Spleen (tissue), 11 donors: ENCODE data around the gene SMARCA2. TPM values are rescaled to one million over a fixed set of nuclear protein-coding genes. Genes with fewer than 3 reads are reported as not detected.

ENCODE experiments used
- DNase-seq: peaks from one replicate; pipeline ENCODE4 v3.0.0-alpha.2; 2020
- H3K27ac ChIP-seq, 8 donors: fragments of 200-600 bp; sonication (generic) in 7 of 8; 1 replicate in 4 of 8; 2 replicates in 4 of 8; pipeline versions ENCODE4 v1.5.0 to v1.8.0; 2016 to 2021; ENCODE audit warnings: inconsistent platforms in 4 of 8, mild to moderate bottlenecking in 4 of 8, moderate library complexity in 1 of 8
- H3K27me3 ChIP-seq, 7 donors: fragments of 200-600 bp; sonication (generic) in 6 of 7; replicated peaks in 1 of 7; 1 replicate in 4 of 7; 2 replicates in 3 of 7; pipeline versions ENCODE4 v1.5.0 to v1.8.0; 2016 to 2021; ENCODE audit warnings: inconsistent platforms in 3 of 7, mild to moderate bottlenecking in 1 of 7
- H3K36me3 ChIP-seq, 6 donors: fragments of 200-600 bp; sonication (generic) in 5 of 6; 1 replicate in 4 of 6; 2 replicates in 2 of 6; pipeline versions ENCODE4 v1.5.0 to v1.8.0; 2016 to 2021; ENCODE audit warnings: inconsistent platforms in 2 of 6
- H3K4me1 ChIP-seq, 6 donors: fragments of 200-600 bp; sonication (generic) in 5 of 6; 1 replicate in 3 of 6; 2 replicates in 3 of 6; pipeline versions ENCODE4 v1.5.0 to v1.8.0; 2016 to 2021; ENCODE audit warnings: inconsistent platforms in 3 of 6
- H3K4me3 ChIP-seq, 8 donors: fragments of 200-600 bp; sonication (generic) in 7 of 8; 1 replicate in 4 of 8; 2 replicates in 4 of 8; pipeline versions ENCODE4 v1.5.0 to v1.8.0; 2016 to 2021; ENCODE audit warnings: inconsistent platforms in 4 of 8, mild to moderate bottlenecking in 4 of 8, moderate library complexity in 2 of 8
- H3K9me3 ChIP-seq, 8 donors: fragments of 200-600 bp; sonication (generic) in 7 of 8; 1 replicate in 4 of 8; 2 replicates in 4 of 8; pipeline versions ENCODE4 v1.5.0 to v1.8.0; 2016 to 2021; ENCODE audit warnings: inconsistent platforms in 4 of 8
- CTCF ChIP-seq, 11 experiments: fragments of 200-600 bp in 7 of 11; fragments of 450-650 bp in 4 of 11; sonication (generic) in 4 of 11; IDR thresholded peaks in 8 of 11; conservative IDR thresholded peaks in 3 of 11; 1 replicate in 7 of 11; 2 replicates in 4 of 11; pipeline versions ENCODE4 v1.4.0 to v1.8.0; 2016 to 2021; ENCODE audit warnings: antibody characterized with exemption in 11 of 11, inconsistent platforms in 4 of 11, mild to moderate bottlenecking in 1 of 11
- POLR2A ChIP-seq, 3 donors: fragments of 450-650 bp; IDR thresholded peaks; one replicate each; pipeline ENCODE4 v1.5.1; 2017; ENCODE audit warnings: antibody characterized with exemption in 3 of 3, mild to moderate bottlenecking in 1 of 3
- POLR2AphosphoS5 ChIP-seq, 3 donors: sonication (generic); formaldehyde crosslinking; IDR thresholded peaks; one replicate each; pipeline ENCODE4 v1.5.1; 2017; ENCODE audit warnings: antibody characterized with exemption in 3 of 3
- WGBS, 5 donors: extraction: QIAGEN DNeasy Blood & Tissue Kit in 3 of 5; methylation state at CpG; one replicate each; pipeline versions ENCODE4 v1.1.5 to v1.1.7; 2013 to 2018; 5-methylcytosine and 5-hydroxymethylcytosine counted together
- intact Hi-C: fragments of 100-400 bp; cut with DNase I; formaldehyde crosslinking; loops from one replicate; pipeline ENCODE4 v1.15.0; 2023; ENCODE audit warnings: low total_unique reads
- polyA plus RNA-seq, 3 donors: library from polyadenylated mRNA; stranded (reverse); fragments of 200-250 nt; gene quantifications; one replicate each; pipeline ENCODE4 v1.2.1, GENCODE V29; 2013
- total RNA-seq, 7 donors: library from RNA; depleted of rRNA in 3 of 7; stranded (reverse); fragments of >200 nt in 3 of 7; fragmentation: NEBNext Ultra II Directional in 4 of 7; extraction: Animal tissue kit (Norgen Biotek cat#: 25700) in 4 of 7; gene quantifications; one replicate each; pipeline versions ENCODE4 v1.1.0 to v1.2.1, GENCODE V29; 2016 to 2021
- donor health status: healthy with polysubstance abuse.
- donor health status: DM: no; HTN: no; CAD: no; lungs with moderate emphysema.
- donor health status: DM: no; HTN: no; CAD: no.
- donor health status: Bipolar disorder and iron deficiency.
- donor health status: healthy.
- donor health status: DM: no; HTN: no; CAD: no.
- donor health status: DM: yes; HTN: yes; CAD: no.

The SMARCA2 gene
- total and polyA plus RNA-seq, 10 donors, result 41.9 to 252 (median 186) TPM

GRCh38 chr9:2130941-2131340 lies 115.8 kb downstream of the SMARCA2 start:
- peaks cover 16 to 74% (median 51%) of the 10 kb centered on the region in 6 donors for H3K4me1 ChIP-seq
- no peak overlapping the region for H3K4me3 ChIP-seq
- TF ChIP-seq CTCF (IDR thresholded peaks at IDR 0.05 in 8 of 11, conservative IDR thresholded peaks at IDR 0.05 in 3 of 11) (no peak), POLR2A (IDR thresholded peaks at IDR 0.05) (no peak), POLR2AphosphoS5 (IDR thresholded peaks at IDR 0.05) (no peak)
- H3K36me3 ChIP-seq, result peaks cover 0 to 89% (median 20%) of the 10 kb centered on the region in 6 donors
- WGBS, 5 donors, result 79 to 94% (median 90%) methylated on average over 3 of the region's 3 CpGs
- no peak for DNase-seq
- H3K9me3 ChIP-seq, result no peaks in the 10 kb centered on the region
- no peaks in the 10 kb centered on the region for H3K27me3 ChIP-seq
- intact Hi-C loops, result no loop called here
- no peak overlapping the region for H3K27ac ChIP-seq

GRCh38 chr9:2132484-2133082 lies 117.4 kb downstream of the SMARCA2 start:
- H3K4me3 ChIP-seq, result no peak overlapping the region
- DNase-seq, result no peak
- 66 to 82% (median 73%) methylated on average over 3 of the region's 3 CpGs for WGBS, 5 donors
- intact Hi-C loops, result no loop called here
- H3K9me3 ChIP-seq, result no peaks in the 10 kb centered on the region
- TF ChIP-seq CTCF (IDR thresholded peaks at IDR 0.05 in 8 of 11, conservative IDR thresholded peaks at IDR 0.05 in 3 of 11) (peak; percentile 36 to 76 (median 59)), POLR2AphosphoS5 (IDR thresholded peaks at IDR 0.05) (no peak)
- H3K36me3 ChIP-seq, result peaks cover 0 to 92% (median 27%) of the 10 kb centered on the region in 6 donors
- H3K27me3 ChIP-seq, result no peaks in the 10 kb centered on the region
- H3K27ac ChIP-seq, result no peak overlapping the region
- H3K4me1 ChIP-seq, result peaks cover 7 to 58% (median 35%) of the 10 kb centered on the region in 6 donors

- Histone ChIP-seq H3K36me3 (peaks cover 0 to 90% (median 22%) of the 10 kb centered on the region in 6 donors), H3K27ac (no peak overlapping the region), H3K4me1 (peaks cover 7 to 46% (median 29%) of the 10 kb centered on the region in 6 donors), H3K4me3 (no peak overlapping the region), H3K27me3 (no peaks in the 10 kb centered on the region), H3K9me3 (no peaks in the 10 kb centered on the region)
- TF ChIP-seq POLR2A (IDR thresholded peaks at IDR 0.05) (no peak), CTCF (IDR thresholded peaks at IDR 0.05 in 8 of 11, conservative IDR thresholded peaks at IDR 0.05 in 3 of 11) (no peak), POLR2AphosphoS5 (IDR thresholded peaks at IDR 0.05) (no peak)
- 89 to 98% (median 94%) methylated on average over 2 of the region's 2 CpGs for WGBS, 5 donors
- intact Hi-C loops, result no loop called here
- DNase-seq, result no peak
These were observed 119.2 kb downstream of the SMARCA2 start for GRCh38 chr9:2134391-2134790.

- DNase-seq, result no peak
- Histone ChIP-seq H3K36me3 (peaks cover 0 to 80% (median 27%) of the 10 kb centered on the region in 6 donors), H3K4me3 (no peak overlapping the region), H3K4me1 (peaks cover 0 to 30% (median 5%) of the 10 kb centered on the region in 6 donors), H3K27me3 (no peaks in the 10 kb centered on the region), H3K9me3 (no peaks in the 10 kb centered on the region), H3K27ac (no peak overlapping the region)
- 75 to 88% (median 83%) methylated on average over 4 of the region's 4 CpGs for WGBS, 5 donors
- TF ChIP-seq CTCF (IDR thresholded peaks at IDR 0.05 in 8 of 11, conservative IDR thresholded peaks at IDR 0.05 in 3 of 11) (no peak), POLR2A (IDR thresholded peaks at IDR 0.05) (no peak), POLR2AphosphoS5 (IDR thresholded peaks at IDR 0.05) (no peak)
- intact Hi-C loops, result no loop called here
These were observed 123.5 kb downstream of the SMARCA2 start for GRCh38 chr9:2138646-2139045.
